GM23248 (cell line): ENCODE data around the gene PRODH2.
"Not testable (repeated sequence)": the region's sequence is repeated elsewhere in the genome, so short reads cannot be mapped to it uniquely, and the experiment has no call there.

Source experiments
- EZH2 ChIP-seq: fragments of 200-600 bp; sonication (generic); IDR thresholded peaks from 2 replicates; pipeline ENCODE4 v1.6.1; 2018; ENCODE audit warnings: antibody characterized with exemption, mild to moderate bottlenecking; ENCODE audit not compliant: insufficient read depth, poor library complexity, severe bottlenecking
- EZH2phosphoT487 ChIP-seq: fragments of 200-600 bp; sonication (generic); IDR thresholded peaks from 2 replicates; pipeline ENCODE4 v1.6.1; 2018; ENCODE audit warnings: antibody characterized with exemption, moderate library complexity, mild to moderate bottlenecking, low read depth; ENCODE audit not compliant: insufficient read depth

DNA sequence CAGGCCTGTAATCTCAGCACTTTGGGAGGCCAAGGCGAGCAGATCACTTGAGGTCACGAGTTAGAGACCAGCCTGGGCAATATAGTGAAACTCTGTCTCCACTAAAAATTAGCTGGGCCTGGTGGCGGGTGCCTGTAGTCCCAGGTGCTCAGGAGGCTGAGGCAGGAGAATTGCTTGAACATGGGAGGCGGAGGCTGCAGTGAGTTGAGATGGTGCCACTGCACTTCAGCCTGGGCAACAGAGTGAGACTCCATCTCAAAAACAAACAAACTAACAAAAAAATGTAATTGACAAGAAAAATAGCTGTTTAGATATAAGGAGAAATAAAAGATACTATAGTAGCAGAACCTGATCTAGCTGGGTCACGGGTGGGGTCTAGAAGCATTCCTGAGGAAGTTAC is 40.3 kb downstream of the PRODH2 start:
- not testable (repeated sequence) for TF ChIP-seq EZH2phosphoT487, EZH2
